Liver (tissue), 9 donors: ENCODE results near the gene PCBP1. TPM values are rescaled to one million over a fixed set of nuclear protein-coding genes. Genes with fewer than 3 reads are reported as not detected.

Source experiments
- DNase-seq: peaks from one replicate; pipeline ENCODE4 v3.0.0-alpha.2; 2017; ENCODE audit warnings: low spot score
- H3K27ac ChIP-seq, 2 donors: one replicate each; pipeline ENCODE4 v1.7.0; 2013; ENCODE audit warnings: inconsistent platforms in 2 of 2, low read length in 2 of 2, control low read depth in 1 of 2, low read depth in 1 of 2, mild to moderate bottlenecking in 1 of 2
- H3K27me3 ChIP-seq, 4 donors: one replicate each; pipeline versions ENCODE4 v1.6.1 to v1.7.0; 2013; ENCODE audit warnings: low read length in 3 of 4, inconsistent platforms in 1 of 4, mild to moderate bottlenecking in 1 of 4, moderate library complexity in 1 of 4; ENCODE audit not compliant: control insufficient read depth in 4 of 4, insufficient read depth in 4 of 4
- H3K36me3 ChIP-seq, 4 donors: one replicate each; pipeline versions ENCODE4 v1.6.1 to v1.7.0; 2013; ENCODE audit warnings: low read length in 3 of 4, mild to moderate bottlenecking in 3 of 4, low read depth in 1 of 4, moderate library complexity in 1 of 4; ENCODE audit not compliant: control insufficient read depth in 4 of 4, insufficient read depth in 3 of 4
- H3K4me1 ChIP-seq, 4 donors: one replicate each; pipeline versions ENCODE4 v1.6.1 to v1.7.0; 2013; ENCODE audit warnings: low read length in 3 of 4, mild to moderate bottlenecking in 3 of 4, moderate library complexity in 1 of 4; ENCODE audit not compliant: control insufficient read depth in 4 of 4, insufficient read depth in 4 of 4
- H3K4me3 ChIP-seq, 3 donors: one replicate each; pipeline versions ENCODE4 v1.6.1 to v1.7.0; 2013; ENCODE audit warnings: low read length in 3 of 3, control low read depth in 1 of 3, low read depth in 1 of 3, mild to moderate bottlenecking in 1 of 3
- H3K9ac ChIP-seq, 2 donors: one replicate each; pipeline ENCODE4 v1.7.0; 2013; ENCODE audit warnings: low read length in 2 of 2, mild to moderate bottlenecking in 2 of 2, moderate library complexity in 2 of 2, control low read depth in 1 of 2, low read depth in 1 of 2
- H3K9me3 ChIP-seq, 4 donors: one replicate each; pipeline versions ENCODE4 v1.6.1 to v1.7.0; 2013; ENCODE audit warnings: low read length in 3 of 4; ENCODE audit not compliant: control insufficient read depth in 4 of 4
- CTCF ChIP-seq: fragments of 150-350 bp; IDR thresholded peaks from 2 replicates; pipeline ENCODE4 v1.5.1; 2017; ENCODE audit warnings: improper control_type of control experiment, low read depth, low read length; ENCODE audit not compliant: missing input control
- FOXA1 ChIP-seq: IDR thresholded peaks from 2 replicates; pipeline ENCODE4 v1.6.1; 2016; ENCODE audit warnings: antibody characterized with exemption
- FOXA2 ChIP-seq: IDR thresholded peaks from 2 replicates; pipeline ENCODE4 v1.6.1; 2016; ENCODE audit warnings: antibody characterized with exemption
- GABPA ChIP-seq, 2 donors: IDR thresholded peaks in 1 of 2; conservative IDR thresholded peaks in 1 of 2; 2 replicates each; pipeline ENCODE4 v1.6.1; 2016; ENCODE audit warnings: antibody characterized with exemption in 2 of 2, mild to moderate bottlenecking in 1 of 2, moderate library complexity in 1 of 2
- HNF4A ChIP-seq, 2 donors: conservative IDR thresholded peaks; 2 replicates each; pipeline ENCODE4 v1.6.1; 2016; ENCODE audit warnings: antibody characterized with exemption in 2 of 2, mild to moderate bottlenecking in 2 of 2
- HNF4G ChIP-seq: IDR thresholded peaks from 2 replicates; pipeline ENCODE4 v1.6.1; 2016; ENCODE audit warnings: antibody characterized with exemption
- JUND ChIP-seq, 2 donors: IDR thresholded peaks; 2 replicates each; pipeline ENCODE4 v1.6.1; 2016; ENCODE audit warnings: antibody characterized with exemption in 2 of 2
- MAX ChIP-seq: IDR thresholded peaks from 2 replicates; pipeline ENCODE4 v1.6.1; 2016; ENCODE audit warnings: antibody characterized with exemption
- NR2F2 ChIP-seq: IDR thresholded peaks from 2 replicates; pipeline ENCODE4 v1.6.1; 2016; ENCODE audit warnings: antibody characterized with exemption
- RAD21 ChIP-seq, 2 donors: IDR thresholded peaks; 2 replicates each; pipeline ENCODE4 v1.6.1; 2016; ENCODE audit warnings: antibody characterized with exemption in 2 of 2, mild to moderate bottlenecking in 2 of 2
- REST ChIP-seq: IDR thresholded peaks from 2 replicates; pipeline ENCODE4 v1.6.1; 2016; ENCODE audit warnings: antibody characterized with exemption, mild to moderate bottlenecking
- RXRA ChIP-seq, 2 donors: IDR thresholded peaks; 2 replicates each; pipeline ENCODE4 v1.6.1; 2017 to 2018; ENCODE audit warnings: antibody characterized with exemption in 2 of 2, mild to moderate bottlenecking in 1 of 2
- SP1 ChIP-seq: IDR thresholded peaks from 2 replicates; pipeline ENCODE4 v1.6.1; 2018; ENCODE audit warnings: antibody characterized with exemption, mild to moderate bottlenecking
- TAF1 ChIP-seq: conservative IDR thresholded peaks from 2 replicates; pipeline ENCODE4 v1.6.1; 2016; ENCODE audit warnings: antibody characterized with exemption, mild to moderate bottlenecking
- YY1 ChIP-seq: IDR thresholded peaks from 2 replicates; pipeline ENCODE4 v1.6.1; 2016; ENCODE audit warnings: antibody characterized with exemption, mild to moderate bottlenecking
- WGBS: extraction: QIAGEN DNeasy Blood & Tissue Kit; methylation state at CpG from one replicate; pipeline ENCODE4 v1.1.7; 2013; 5-methylcytosine and 5-hydroxymethylcytosine counted together
- polyA plus RNA-seq, 2 donors: library from polyadenylated mRNA; stranded (reverse) in 1 of 2; unstranded in 1 of 2; fragments of 200-250 nt in 1 of 2; fragments of >200 nt in 1 of 2; fragmentation: Nextera tagmentation in 1 of 2; extraction: Ambion mirVana in 1 of 2; gene quantifications; one replicate each; pipeline versions ENCODE4 v1.2.1 to v1.2.3, GENCODE V29; 2013 to 2015
- total RNA-seq, 2 donors: library from RNA; depleted of rRNA; stranded (reverse); fragments of >200 nt; gene quantifications; one replicate each; pipeline ENCODE4 v1.2.3, GENCODE V29; 2014
- TF ChIP-seq, protein P1 (sequence below): IDR thresholded peaks from 2 replicates; pipeline ENCODE4 v1.6.1; 2016; ENCODE audit warnings: antibody characterized with exemption
- donor health status: healthy.
- donor health status: healthy.
- donor health status: healthy.
- donor health status: healthy.
- donor health status: healthy.

The PCBP1 gene
- total and polyA plus RNA-seq, 4 donors, result 64.0 to 202 (median 87.9) TPM

DNA sequence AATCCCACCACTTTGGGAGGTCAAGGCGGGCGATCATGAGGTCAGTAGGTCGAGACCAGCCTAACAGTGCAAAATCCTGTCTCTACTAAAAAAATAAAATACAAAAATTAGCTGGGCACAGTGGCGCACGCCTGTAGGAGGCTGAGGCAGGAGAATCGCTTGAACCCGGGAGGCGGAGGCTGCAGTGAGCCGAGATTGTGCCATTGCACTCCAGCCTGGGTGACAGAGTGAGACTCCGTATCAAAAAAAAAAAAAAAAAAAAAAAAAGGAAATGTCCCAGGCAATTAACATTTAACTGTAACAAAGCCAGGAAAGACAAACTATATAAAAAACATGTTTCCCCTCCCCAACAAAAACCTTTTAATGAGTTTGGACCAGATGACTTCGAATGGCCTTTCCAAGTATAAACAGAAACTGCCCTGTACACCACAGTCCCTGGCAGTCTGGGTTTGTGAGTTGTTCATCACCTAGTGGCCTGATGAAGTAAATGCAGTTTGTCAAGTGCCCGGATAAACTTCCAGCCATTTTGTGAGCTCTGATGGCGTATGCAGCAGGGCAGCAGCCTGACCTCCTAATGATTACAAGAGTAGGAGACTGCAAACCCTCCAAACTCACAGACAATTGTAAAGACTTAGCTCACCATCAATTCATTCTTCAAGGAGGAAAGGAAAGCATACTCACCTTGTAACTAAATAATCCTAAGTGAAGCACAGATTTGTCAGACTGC is 16.6 kb upstream of the PCBP1 start:
- peaks cover 3 to 19% (median 9%) of the 10 kb centered on the region in 4 donors for H3K36me3 ChIP-seq
- 62% methylated on average over 13 of the region's 13 CpGs for WGBS
- peaks cover 0 to 27% (median 8%) of the 10 kb centered on the region in 4 donors for H3K4me1 ChIP-seq
- peak; percentile 49 for DNase-seq
- peak overlapping the region; percentile 94 to 95 for H3K27ac ChIP-seq
- no peak for TF ChIP-seq MAX
- TF ChIP-seq, protein P1, sequence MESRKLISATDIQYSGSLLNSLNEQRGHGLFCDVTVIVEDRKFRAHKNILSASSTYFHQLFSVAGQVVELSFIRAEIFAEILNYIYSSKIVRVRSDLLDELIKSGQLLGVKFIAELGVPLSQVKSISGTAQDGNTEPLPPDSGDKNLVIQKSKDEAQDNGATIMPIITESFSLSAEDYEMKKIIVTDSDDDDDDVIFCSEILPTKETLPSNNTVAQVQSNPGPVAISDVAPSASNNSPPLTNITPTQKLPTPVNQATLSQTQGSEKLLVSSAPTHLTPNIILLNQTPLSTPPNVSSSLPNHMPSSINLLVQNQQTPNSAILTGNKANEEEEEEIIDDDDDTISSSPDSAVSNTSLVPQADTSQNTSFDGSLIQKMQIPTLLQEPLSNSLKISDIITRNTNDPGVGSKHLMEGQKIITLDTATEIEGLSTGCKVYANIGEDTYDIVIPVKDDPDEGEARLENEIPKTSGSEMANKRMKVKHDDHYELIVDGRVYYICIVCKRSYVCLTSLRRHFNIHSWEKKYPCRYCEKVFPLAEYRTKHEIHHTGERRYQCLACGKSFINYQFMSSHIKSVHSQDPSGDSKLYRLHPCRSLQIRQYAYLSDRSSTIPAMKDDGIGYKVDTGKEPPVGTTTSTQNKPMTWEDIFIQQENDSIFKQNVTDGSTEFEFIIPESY, result no peak
- peak; percentile 48 to 68 for TF ChIP-seq RXRA (IDR thresholded peaks at IDR 0.05)
- peak; percentile 92 to 96 for TF ChIP-seq RAD21 (IDR thresholded peaks at IDR 0.05)
- TF ChIP-seq HNF4A (conservative IDR thresholded peaks at IDR 0.05), result peak; percentile 38 to 42
- TF ChIP-seq SP1, result peak; percentile 58
- TF ChIP-seq YY1, result peak; percentile 98
- TF ChIP-seq FOXA1, result peak; percentile 46
- TF ChIP-seq HNF4G, result no peak
- TF ChIP-seq NR2F2, result peak; percentile 66
- TF ChIP-seq CTCF, result peak; percentile 84
- TF ChIP-seq FOXA2, result peak; percentile 17
- peak; percentile 49 for TF ChIP-seq REST
- TF ChIP-seq TAF1, result peak; percentile 66
- no peak for TF ChIP-seq GABPA (IDR thresholded peaks at IDR 0.05 in 1 of 2, conservative IDR thresholded peaks at IDR 0.05 in 1 of 2)
- peak overlapping the region; percentile 28 to 75 for H3K9ac ChIP-seq
- H3K9me3 ChIP-seq, result no peaks in the 10 kb centered on the region
- no peak overlapping the region for H3K4me3 ChIP-seq
- no peaks in the 10 kb centered on the region for H3K27me3 ChIP-seq

DNA sequence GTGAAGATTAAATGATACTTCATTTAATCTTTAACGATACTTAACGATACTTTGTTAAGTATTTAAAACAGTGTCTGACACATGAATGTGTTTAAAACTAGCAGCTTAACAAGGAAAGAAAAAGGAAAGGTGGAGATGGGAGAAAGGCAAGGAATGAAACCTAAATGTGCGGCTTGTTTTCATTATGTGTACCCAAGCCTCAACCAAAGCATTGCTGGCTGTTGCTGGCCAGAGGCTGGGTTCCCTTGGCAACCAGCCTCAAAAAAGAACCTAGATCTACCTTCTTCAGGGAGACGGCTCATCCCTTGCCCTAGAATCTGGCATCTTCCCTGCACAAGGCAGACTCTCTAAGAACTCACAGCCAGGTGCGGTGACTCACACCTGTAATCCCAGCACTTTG is 13.8 kb upstream of the PCBP1 start:
- TF ChIP-seq CTCF, result no peak
- no peak for TF ChIP-seq NR2F2
- TF ChIP-seq YY1, result no peak
- no peak for TF ChIP-seq MAX
- TF ChIP-seq RAD21 (IDR thresholded peaks at IDR 0.05), result no peak
- TF ChIP-seq TAF1, result no peak
- TF ChIP-seq FOXA1, result no peak
- TF ChIP-seq, protein P1, result no peak
- TF ChIP-seq JUND (IDR thresholded peaks at IDR 0.05), result no peak
- TF ChIP-seq HNF4G, result no peak
- H3K9ac ChIP-seq, result no peak overlapping the region
- peak overlapping the region in 1 of 2 donors; percentile 30 for H3K27ac ChIP-seq
- no peaks in the 10 kb centered on the region for H3K9me3 ChIP-seq
- H3K36me3 ChIP-seq, result peaks cover 5 to 37% (median 15%) of the 10 kb centered on the region in 4 donors
- WGBS, result 93% methylated on average over 5 of the region's 5 CpGs
- H3K4me1 ChIP-seq, result peaks cover 0 to 21% (median 6%) of the 10 kb centered on the region in 4 donors
- no peak for DNase-seq
- no peak overlapping the region for H3K4me3 ChIP-seq
- no peaks in the 10 kb centered on the region for H3K27me3 ChIP-seq
